Small intestine (tissue), 7 donors: ENCODE results near the gene GIT1. TPM values are rescaled to one million over a fixed set of nuclear protein-coding genes. Genes with fewer than 3 reads are reported as not detected.

ENCODE experiments used
- DNase-seq, 2 donors: peaks; one replicate each; pipeline versions ENCODE4 v3.0.0 to v3.0.0-alpha.2; 2013
- FAIRE-seq: peaks from 2 replicates; lab custom pipeline; 2012; peaks lifted over from hg19 to GRCh38; lab: Jason Lieb, UNC
- H3K27ac ChIP-seq, 3 donors: one replicate each; pipeline ENCODE4 v1.5.1; 2013; ENCODE audit warnings: low read length in 2 of 3, mild to moderate bottlenecking in 2 of 3, control low read depth in 1 of 3, inconsistent platforms in 1 of 3, low read depth in 1 of 3, moderate library complexity in 1 of 3
- H3K27me3 ChIP-seq, 3 donors: one replicate each; pipeline ENCODE4 v1.6.1; 2013; ENCODE audit warnings: low read length in 3 of 3, inconsistent platforms in 1 of 3; ENCODE audit not compliant: control insufficient read depth in 3 of 3, insufficient read depth in 3 of 3
- H3K36me3 ChIP-seq, 3 donors: one replicate each; pipeline ENCODE4 v1.6.1; 2013; ENCODE audit warnings: low read length in 3 of 3, inconsistent platforms in 1 of 3, low read depth in 1 of 3, mild to moderate bottlenecking in 1 of 3, moderate library complexity in 1 of 3; ENCODE audit not compliant: control insufficient read depth in 3 of 3, insufficient read depth in 2 of 3
- H3K4me1 ChIP-seq, 3 donors: one replicate each; pipeline ENCODE4 v1.6.1; 2013; ENCODE audit warnings: low read length in 2 of 3, inconsistent platforms in 1 of 3, low read depth in 1 of 3, mild to moderate bottlenecking in 1 of 3, moderate library complexity in 1 of 3; ENCODE audit not compliant: control insufficient read depth in 3 of 3, insufficient read depth in 2 of 3
- H3K4me3 ChIP-seq, 3 donors: one replicate each; pipeline ENCODE4 v1.5.1; 2013; ENCODE audit warnings: low read length in 3 of 3, control low read depth in 1 of 3, inconsistent platforms in 1 of 3, low read depth in 1 of 3, mild to moderate bottlenecking in 1 of 3, moderate library complexity in 1 of 3
- H3K9me3 ChIP-seq, 2 donors: one replicate each; pipeline ENCODE4 v1.6.1; 2013; ENCODE audit warnings: low read depth in 1 of 2, low read length in 1 of 2; ENCODE audit not compliant: control insufficient read depth in 2 of 2, insufficient read depth in 1 of 2
- WGBS, 3 donors: extraction: QIAGEN DNeasy Blood & Tissue Kit; methylation state at CpG; one replicate each; pipeline ENCODE4 v1.1.7; 2013; 5-methylcytosine and 5-hydroxymethylcytosine counted together
- polyA plus RNA-seq, 4 donors: library from polyadenylated mRNA; stranded (reverse) in 3 of 4; unstranded in 1 of 4; fragments of 200-250 nt in 3 of 4; fragments of 120-200 nt in 1 of 4; gene quantifications; one replicate each; pipeline versions ENCODE4 v1.2.1 to v1.2.3, GENCODE V29; 2013
- donor health status: healthy with polysubstance abuse.
- donor health status: control.
- donor health status: control.
- donor health status: Bipolar disorder and iron deficiency.
- donor health status: healthy.

The GIT1 gene
- polyA plus RNA-seq, 4 donors = 19.7 to 36.2 (median 25.5) TPM

- peaks cover 0 to 4% of the 10 kb centered on the region in 2 donors for H3K9me3 ChIP-seq
- DNase-seq = no peak
- no peaks in the 10 kb centered on the region for H3K27me3 ChIP-seq
- 91 to 94% (median 94%) methylated on average over 13 of the region's 13 CpGs for WGBS, 3 donors
- H3K4me1 ChIP-seq = peaks cover 0 to 9% (median 0%) of the 10 kb centered on the region in 3 donors
- H3K4me3 ChIP-seq = no peak overlapping the region
- FAIRE-seq = no peak
- H3K27ac ChIP-seq = no peak overlapping the region
- H3K36me3 ChIP-seq = peaks cover 0 to 80% (median 7%) of the 10 kb centered on the region in 3 donors
Observed at GRCh38 chr17:29582772-29583171, 6.7 kb downstream of the GIT1 start.

- no peaks in the 10 kb centered on the region for H3K27me3 ChIP-seq
- peaks cover 3 to 83% (median 7%) of the 10 kb centered on the region in 3 donors for H3K36me3 ChIP-seq
- peaks cover 0 to 4% of the 10 kb centered on the region in 2 donors for H3K9me3 ChIP-seq
- peaks cover 0 to 4% (median 0%) of the 10 kb centered on the region in 3 donors for H3K4me1 ChIP-seq
- no peak for FAIRE-seq
- H3K4me3 ChIP-seq = no peak overlapping the region
- 83 to 87% (median 86%) methylated on average over 10 of the region's 10 CpGs for WGBS, 3 donors
- DNase-seq = no peak
- no peak overlapping the region for H3K27ac ChIP-seq
Observed at GRCh38 chr17:29582254-29582765, 7.1 kb downstream of the GIT1 start.

DNA sequence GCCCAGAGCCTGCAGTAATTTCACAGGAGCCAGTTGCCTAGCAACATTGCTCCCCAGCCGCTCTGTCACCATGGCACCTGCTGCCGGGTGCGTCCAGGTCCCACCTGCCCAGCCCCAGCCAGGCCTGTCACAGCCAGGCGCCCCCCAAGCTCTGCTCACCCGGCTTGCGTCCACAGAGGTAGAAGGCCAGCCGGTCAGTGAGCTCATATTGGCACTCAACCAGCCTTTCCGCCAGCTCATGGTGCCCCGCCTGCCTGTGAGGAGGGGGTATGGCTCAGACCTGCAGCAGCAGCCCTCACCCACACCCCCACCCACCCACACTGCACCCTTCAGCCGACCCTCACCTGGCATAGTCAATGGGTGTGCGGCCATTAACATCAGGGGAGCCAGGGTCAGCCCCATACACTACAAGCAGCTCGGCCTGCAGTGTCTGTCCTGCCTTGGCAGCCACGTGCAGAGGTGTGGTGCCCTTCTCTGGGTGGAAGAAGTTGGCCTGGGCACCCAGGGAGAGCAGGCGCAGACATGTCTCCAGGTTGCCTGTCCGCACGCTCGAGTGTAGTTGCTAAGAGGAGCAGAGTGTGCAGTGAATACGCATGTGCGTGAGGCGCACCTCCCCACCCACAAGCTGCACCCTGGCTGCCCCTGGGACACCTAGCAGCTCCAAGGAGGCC lies 7.7 kb downstream of the GIT1 start:
- WGBS, 3 donors = 84 to 90% (median 87%) methylated on average over 20 of the region's 20 CpGs
- H3K4me1 ChIP-seq = peaks cover 0 to 2% (median 0%) of the 10 kb centered on the region in 3 donors
- H3K27me3 ChIP-seq = no peaks in the 10 kb centered on the region
- H3K27ac ChIP-seq = no peak overlapping the region
- no peak for DNase-seq
- no peak for FAIRE-seq
- no peak overlapping the region for H3K4me3 ChIP-seq
- H3K9me3 ChIP-seq = peaks cover 0 to 4% of the 10 kb centered on the region in 2 donors
- peaks cover 3 to 84% (median 7%) of the 10 kb centered on the region in 3 donors for H3K36me3 ChIP-seq

DNA sequence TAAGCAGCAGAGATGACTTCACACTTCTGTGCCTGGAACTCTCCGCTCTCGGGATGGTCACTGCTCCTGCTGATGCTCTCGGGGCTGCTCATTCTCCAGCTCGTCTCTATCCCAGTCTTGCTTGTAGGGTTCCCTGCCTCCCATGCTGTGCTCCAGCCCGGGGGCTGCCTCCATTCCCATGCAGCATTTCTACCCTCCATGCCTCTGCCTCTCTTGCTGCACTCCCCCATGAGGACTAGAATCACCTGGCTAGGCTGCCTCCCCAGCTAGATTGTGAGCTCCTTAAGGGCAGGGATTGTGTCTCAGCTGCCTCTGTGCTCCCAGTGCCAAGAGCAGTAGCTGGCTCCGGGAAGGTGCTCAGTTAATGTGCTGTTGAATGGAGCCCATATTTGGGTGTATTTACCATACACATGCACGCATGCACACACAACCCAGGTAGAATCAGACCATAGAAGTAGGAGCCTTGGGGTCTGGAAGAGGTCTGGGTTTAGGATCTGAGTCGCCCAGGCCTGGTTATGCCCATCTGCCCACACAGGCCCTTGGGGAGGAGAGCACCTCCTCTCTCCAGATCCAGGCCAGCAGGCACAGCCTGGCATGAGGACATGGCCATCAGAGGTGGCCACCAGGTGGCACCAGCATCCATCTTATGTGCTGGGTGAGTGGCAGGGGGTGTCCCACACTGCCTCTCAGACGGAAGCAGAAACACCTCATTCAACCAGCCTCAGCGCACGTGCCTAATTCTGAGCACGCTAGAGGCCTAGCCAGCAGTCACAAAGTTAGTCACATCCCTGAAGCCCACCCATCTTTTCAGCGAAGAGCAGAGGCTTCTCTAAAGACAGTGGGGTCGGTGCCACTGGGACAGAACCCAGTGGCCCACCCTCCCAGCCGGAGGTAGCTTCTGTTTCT lies 9.3 kb downstream of the GIT1 start:
- FAIRE-seq = no peak
- peaks cover 0 to 16% (median 0%) of the 10 kb centered on the region in 3 donors for H3K4me1 ChIP-seq
- 62 to 66% (median 65%) methylated on average over 15 of the region's 15 CpGs for WGBS, 3 donors
- no peak overlapping the region for H3K4me3 ChIP-seq
- no peaks in the 10 kb centered on the region for H3K27me3 ChIP-seq
- peaks cover 3 to 91% (median 7%) of the 10 kb centered on the region in 3 donors for H3K36me3 ChIP-seq
- H3K9me3 ChIP-seq = peaks cover 0 to 4% of the 10 kb centered on the region in 2 donors
- peak; percentile 84 to 88 for DNase-seq
- no peak overlapping the region for H3K27ac ChIP-seq

DNA sequence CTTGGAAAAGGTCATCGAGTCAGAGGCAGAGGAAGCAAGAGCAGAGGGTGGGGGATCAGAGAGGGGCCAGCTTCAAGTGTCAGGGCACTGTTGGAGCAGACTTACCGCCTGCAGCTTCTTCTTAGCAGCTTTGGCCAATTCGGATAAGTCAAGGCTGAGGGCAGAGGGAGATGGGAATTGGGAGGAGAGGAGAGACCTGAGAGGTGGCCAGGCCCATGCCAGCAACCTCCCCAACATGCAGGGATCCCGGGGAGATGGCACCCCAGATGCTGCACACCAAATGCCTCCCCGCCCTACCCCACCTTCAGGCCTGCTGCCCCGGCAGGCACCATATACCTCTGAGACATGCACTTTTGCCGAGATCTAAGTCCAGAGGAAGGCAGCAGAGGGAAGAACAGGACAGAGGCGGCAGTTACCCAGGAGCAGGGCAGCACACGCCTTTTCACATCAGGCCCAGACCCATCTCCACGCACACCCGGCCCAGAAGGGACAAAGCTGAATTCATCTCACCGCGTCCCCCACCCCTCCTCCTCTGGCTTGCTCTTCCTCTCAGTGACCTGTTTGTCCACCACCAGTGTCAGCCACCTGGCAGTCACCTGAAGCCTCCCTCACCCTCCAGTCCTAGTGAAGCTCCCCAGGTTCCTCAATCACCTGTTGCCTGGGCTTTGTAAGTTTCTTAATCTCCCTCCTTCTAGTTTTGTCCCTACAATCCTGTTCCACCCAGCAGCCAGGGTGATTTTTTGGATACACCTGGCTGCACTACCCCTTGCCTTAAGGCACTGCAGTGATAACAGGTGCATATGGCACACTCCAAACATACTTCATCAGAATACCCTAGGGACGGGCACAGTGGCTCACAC lies 10.6 kb downstream of the GIT1 start:
- Histone ChIP-seq H3K27ac (no peak overlapping the region), H3K4me1 (peaks cover 0 to 28% (median 0%) of the 10 kb centered on the region in 3 donors), H3K4me3 (no peak overlapping the region), H3K36me3 (peaks cover 5 to 97% (median 7%) of the 10 kb centered on the region in 3 donors), H3K9me3 (peaks cover 0 to 4% of the 10 kb centered on the region in 2 donors), H3K27me3 (no peaks in the 10 kb centered on the region)
- DNase-seq (no peak), FAIRE-seq (no peak)
- WGBS, 3 donors = 90 to 93% (median 93%) methylated on average over 14 of the region's 14 CpGs

DNA sequence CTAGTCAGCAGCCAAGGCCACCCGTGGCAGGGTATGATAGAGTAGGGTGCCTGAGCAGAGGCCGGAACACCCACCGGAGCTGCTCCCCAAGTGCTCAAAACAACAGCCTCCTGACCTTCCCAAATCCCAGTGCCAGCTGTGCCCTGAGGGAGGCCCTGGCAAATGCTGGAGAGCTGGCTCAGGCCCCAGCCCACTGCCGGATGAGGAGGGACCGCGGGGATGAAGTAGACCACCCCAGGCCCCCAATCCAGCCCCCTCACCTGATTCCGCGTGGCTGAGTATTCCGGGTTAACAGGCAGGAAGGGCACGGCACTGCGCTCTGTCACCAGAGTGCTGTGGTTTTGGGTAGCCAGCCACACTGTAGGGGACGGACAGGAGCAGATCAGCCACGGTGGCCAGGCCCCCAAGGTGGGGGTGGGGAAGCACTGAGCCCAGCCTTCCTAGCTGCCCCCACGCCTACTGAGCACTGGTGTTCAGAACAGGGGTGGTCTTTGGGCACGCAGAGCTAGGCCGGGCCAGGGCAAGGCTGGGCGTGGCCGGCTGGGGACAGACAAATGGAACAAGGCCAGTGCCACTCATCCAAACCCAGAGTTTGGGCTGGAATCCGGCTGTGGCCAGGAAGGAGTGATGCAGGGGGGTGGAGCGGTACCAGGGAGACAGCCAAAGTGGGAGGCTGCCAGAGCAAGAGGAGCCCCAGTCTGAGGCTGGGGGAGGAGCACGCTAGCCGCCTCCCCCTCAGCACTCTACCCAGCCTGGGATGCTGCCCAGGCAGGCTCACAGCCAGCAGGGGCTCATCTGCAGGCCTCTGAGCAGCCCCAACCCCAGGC lies 11.8 kb downstream of the GIT1 start:
- WGBS, 3 donors = 82 to 89% (median 88%) methylated on average over 21 to 22 of the region's 22 CpGs
- Histone ChIP-seq H3K27me3 (no peaks in the 10 kb centered on the region), H3K36me3 (peaks cover 5 to 95% (median 7%) of the 10 kb centered on the region in 3 donors), H3K4me1 (peaks cover 0 to 38% (median 2%) of the 10 kb centered on the region in 3 donors), H3K27ac (no peak overlapping the region), H3K4me3 (no peak overlapping the region), H3K9me3 (no peaks in the 10 kb centered on the region)
- DNase-seq (no peak), FAIRE-seq (no peak)

DNA sequence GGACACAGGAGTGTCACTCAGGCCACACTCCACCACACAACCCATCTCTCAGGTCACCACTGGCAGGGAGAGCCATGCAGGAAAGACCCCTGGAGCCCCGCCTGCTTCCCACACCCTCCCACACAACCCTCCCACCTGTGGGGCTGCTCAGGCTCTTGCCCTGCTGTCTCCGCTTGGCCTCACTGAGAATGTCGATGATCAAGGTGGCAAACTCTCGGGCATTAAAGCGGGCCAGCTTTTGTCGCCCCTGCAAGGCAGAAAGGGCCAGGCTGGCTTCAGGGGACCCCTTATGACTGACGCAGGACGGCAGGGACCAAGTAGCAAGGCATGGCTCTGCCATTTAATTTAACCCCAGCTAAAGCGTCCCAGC lies 12.5 kb downstream of the GIT1 start:
- 94 to 96% (median 95%) methylated on average over 9 of the region's 9 CpGs for WGBS, 3 donors
- Histone ChIP-seq H3K4me3 (no peak overlapping the region), H3K4me1 (peaks cover 0 to 44% (median 2%) of the 10 kb centered on the region in 3 donors), H3K27ac (no peak overlapping the region), H3K9me3 (no peaks in the 10 kb centered on the region), H3K36me3 (peaks cover 2 to 94% (median 5%) of the 10 kb centered on the region in 3 donors), H3K27me3 (no peaks in the 10 kb centered on the region)
- DNase-seq (no peak), FAIRE-seq (no peak)
